ENCODE results near the gene MIPOL1. TPM values are rescaled to one million over a fixed set of nuclear protein-coding genes. Genes with fewer than 3 reads are reported as not detected.

Gene MIPOL1
- total and polyA plus RNA-seq, 4 donors = 0.51 to 6.6 (median 1.9) TPM

DNA sequence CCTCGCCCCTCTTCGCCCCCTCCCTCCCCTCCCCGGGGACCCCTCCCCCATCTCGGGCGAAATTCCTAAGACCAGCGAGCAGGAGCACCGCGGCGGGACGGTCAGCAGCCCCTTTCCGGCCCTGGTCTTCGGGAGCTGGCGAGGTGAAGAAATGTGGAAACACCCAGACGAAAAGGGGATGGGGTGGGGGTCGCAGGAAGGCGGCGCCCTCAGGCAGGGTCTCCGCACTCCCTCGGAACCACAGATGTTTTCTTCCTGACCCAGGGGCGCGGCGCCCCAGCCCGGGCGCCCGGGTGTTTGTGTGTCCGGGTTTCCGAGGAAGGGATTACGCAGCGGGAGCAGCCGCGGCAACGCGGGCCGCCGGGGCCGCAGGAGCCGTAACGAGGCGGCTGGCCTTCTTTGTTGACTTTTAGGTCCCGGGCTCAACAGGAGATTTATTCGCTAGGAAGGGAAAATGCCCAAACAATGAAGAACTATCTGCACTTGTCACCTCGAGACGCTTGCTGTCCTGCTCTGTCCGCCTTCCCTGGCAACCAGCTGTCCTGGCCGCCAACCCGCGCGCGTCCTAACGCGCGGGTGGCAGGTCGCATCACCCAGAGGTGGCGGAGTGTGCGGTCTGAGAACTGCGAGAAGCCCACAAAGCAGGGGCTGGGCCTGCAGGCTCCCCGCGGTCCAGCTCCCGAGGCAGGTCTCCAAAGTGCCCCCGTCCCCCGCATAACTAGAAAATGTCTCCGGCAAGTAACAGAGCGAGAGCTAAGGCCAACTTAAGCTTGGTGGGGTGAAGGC lies 390.3 kb downstream of the MIPOL1 start (continued):
- TF ChIP-seq, protein P1, sequence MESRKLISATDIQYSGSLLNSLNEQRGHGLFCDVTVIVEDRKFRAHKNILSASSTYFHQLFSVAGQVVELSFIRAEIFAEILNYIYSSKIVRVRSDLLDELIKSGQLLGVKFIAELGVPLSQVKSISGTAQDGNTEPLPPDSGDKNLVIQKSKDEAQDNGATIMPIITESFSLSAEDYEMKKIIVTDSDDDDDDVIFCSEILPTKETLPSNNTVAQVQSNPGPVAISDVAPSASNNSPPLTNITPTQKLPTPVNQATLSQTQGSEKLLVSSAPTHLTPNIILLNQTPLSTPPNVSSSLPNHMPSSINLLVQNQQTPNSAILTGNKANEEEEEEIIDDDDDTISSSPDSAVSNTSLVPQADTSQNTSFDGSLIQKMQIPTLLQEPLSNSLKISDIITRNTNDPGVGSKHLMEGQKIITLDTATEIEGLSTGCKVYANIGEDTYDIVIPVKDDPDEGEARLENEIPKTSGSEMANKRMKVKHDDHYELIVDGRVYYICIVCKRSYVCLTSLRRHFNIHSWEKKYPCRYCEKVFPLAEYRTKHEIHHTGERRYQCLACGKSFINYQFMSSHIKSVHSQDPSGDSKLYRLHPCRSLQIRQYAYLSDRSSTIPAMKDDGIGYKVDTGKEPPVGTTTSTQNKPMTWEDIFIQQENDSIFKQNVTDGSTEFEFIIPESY (IDR thresholded peaks at IDR 0.05) = no peak

DNA sequence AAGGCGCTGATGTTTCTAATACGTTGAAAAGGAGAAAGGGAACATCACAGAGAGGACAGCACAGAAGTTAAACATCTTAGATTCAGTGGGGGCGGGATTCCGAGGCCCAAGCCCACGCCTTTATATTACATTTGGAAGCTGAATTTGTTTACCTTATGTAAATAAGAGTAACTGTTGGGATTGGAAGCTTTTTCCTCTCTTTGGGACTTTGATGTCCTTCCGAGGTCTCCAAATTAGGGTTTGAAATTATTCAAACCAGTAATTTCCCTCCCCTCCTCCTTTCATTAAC lies 390.9 kb downstream of the MIPOL1 start:
- H3K9ac ChIP-seq (ENCODE audit: low read depth in 1 of 2, low read length in 2 of 2) = peak overlapping the region; percentile 60 to 93
- H3K4me1 ChIP-seq (ENCODE audit: control insufficient read depth in 4 of 4, insufficient read depth in 4 of 4, low read length in 3 of 4) = peaks cover 0 to 6% (median 2%) of the 10 kb centered on the region in 4 donors
- H3K4me3 ChIP-seq (ENCODE audit: low read depth in 1 of 3, low read length in 3 of 3) = peak overlapping the region; percentile 55 to 71 (median 56)
- TF ChIP-seq GABPA (IDR thresholded peaks at IDR 0.05 in 1 of 2, conservative IDR thresholded peaks at IDR 0.05 in 1 of 2) (no peak), FOXA1 (IDR thresholded peaks at IDR 0.05) (no peak), FOXA2 (IDR thresholded peaks at IDR 0.05) (peak; percentile 86), RXRA (IDR thresholded peaks at IDR 0.05) (peak in 1 of 2 donors; percentile 23), HNF4A (conservative IDR thresholded peaks at IDR 0.05) (peak in 1 of 2 donors; percentile 22), RAD21 (IDR thresholded peaks at IDR 0.05) (no peak)
- H3K27ac ChIP-seq (ENCODE audit: low read depth in 1 of 2, low read length in 2 of 2) = peak overlapping the region; percentile 76 to 86
- DNase-seq (ENCODE audit: low spot score) = no peak
- no peaks in the 10 kb centered on the region for H3K9me3 ChIP-seq (ENCODE audit: control insufficient read depth in 4 of 4, low read length in 3 of 4)
- peaks cover 0 to 1% (median 0%) of the 10 kb centered on the region in 4 donors for H3K36me3 ChIP-seq (ENCODE audit: control insufficient read depth in 4 of 4, insufficient read depth in 3 of 4, low read depth in 1 of 4, low read length in 3 of 4)
- H3K27me3 ChIP-seq (ENCODE audit: control insufficient read depth in 4 of 4, insufficient read depth in 4 of 4, low read length in 3 of 4) = no peaks in the 10 kb centered on the region
- WGBS = 5% methylated on average over 6 of the region's 6 CpGs

DNA sequence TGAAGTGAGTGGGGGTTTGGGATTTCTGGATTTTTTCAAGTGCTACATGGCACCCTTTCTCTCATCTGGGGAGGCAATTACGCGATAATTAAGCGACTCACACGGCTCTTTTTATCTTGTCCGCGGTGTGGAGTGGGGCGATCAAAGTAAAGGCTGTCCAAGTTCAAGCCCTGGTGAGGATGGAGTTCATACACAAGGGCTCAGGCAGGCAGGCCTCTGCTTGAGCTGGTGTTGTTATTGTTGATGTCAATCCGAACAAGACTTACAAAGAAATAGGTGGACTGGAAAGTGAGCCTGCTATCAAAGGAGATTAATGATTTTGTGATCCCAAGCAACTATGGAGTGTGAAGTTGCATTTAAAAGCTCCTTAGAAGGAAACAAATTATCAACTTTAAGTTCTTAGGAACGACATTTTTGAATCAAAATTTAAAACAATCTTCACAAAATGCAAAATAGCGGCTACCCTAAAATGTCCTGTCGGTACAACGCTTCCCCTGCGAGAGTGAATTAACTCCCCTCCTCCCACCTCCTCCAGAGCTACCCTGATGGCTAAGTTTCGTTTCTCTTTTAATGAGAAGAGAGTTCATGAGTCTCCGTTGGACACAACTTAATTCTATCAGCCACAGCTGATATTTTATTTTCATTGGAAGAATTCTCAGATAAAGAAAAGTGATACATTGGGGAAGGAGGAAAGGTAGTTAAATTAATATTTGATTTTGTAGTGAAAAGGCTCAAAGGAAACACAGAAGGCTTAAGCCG lies 391.4 kb downstream of the MIPOL1 start:
- H3K4me1 ChIP-seq (ENCODE audit: control insufficient read depth in 4 of 4, insufficient read depth in 4 of 4, low read length in 3 of 4) = peaks cover 0 to 6% (median 2%) of the 10 kb centered on the region in 4 donors
- peak overlapping the region; percentile 55 to 71 (median 56) for H3K4me3 ChIP-seq (ENCODE audit: low read depth in 1 of 3, low read length in 3 of 3)
- 3% methylated on average over 16 of the region's 16 CpGs for whole genome bisulfite sequencing
- no peaks in the 10 kb centered on the region for H3K27me3 ChIP-seq (ENCODE audit: control insufficient read depth in 4 of 4, insufficient read depth in 4 of 4, low read length in 3 of 4)
- peak overlapping the region; percentile 20 to 93 for H3K9ac ChIP-seq (ENCODE audit: low read depth in 1 of 2, low read length in 2 of 2)
- TF ChIP-seq JUND (IDR thresholded peaks at IDR 0.05) (no peak), RXRA (IDR thresholded peaks at IDR 0.05) (peak in 1 of 2 donors; percentile 25), RAD21 (IDR thresholded peaks at IDR 0.05) (peak in 1 of 2 donors; percentile 7)
- DNase-seq (ENCODE audit: low spot score) = no peak
- peak overlapping the region; percentile 76 to 86 for H3K27ac ChIP-seq (ENCODE audit: low read depth in 1 of 2, low read length in 2 of 2)
- H3K9me3 ChIP-seq (ENCODE audit: control insufficient read depth in 4 of 4, low read length in 3 of 4) = no peaks in the 10 kb centered on the region
- H3K36me3 ChIP-seq (ENCODE audit: control insufficient read depth in 4 of 4, insufficient read depth in 3 of 4, low read depth in 1 of 4, low read length in 3 of 4) = peaks cover 0 to 1% (median 0%) of the 10 kb centered on the region in 4 donors

DNA sequence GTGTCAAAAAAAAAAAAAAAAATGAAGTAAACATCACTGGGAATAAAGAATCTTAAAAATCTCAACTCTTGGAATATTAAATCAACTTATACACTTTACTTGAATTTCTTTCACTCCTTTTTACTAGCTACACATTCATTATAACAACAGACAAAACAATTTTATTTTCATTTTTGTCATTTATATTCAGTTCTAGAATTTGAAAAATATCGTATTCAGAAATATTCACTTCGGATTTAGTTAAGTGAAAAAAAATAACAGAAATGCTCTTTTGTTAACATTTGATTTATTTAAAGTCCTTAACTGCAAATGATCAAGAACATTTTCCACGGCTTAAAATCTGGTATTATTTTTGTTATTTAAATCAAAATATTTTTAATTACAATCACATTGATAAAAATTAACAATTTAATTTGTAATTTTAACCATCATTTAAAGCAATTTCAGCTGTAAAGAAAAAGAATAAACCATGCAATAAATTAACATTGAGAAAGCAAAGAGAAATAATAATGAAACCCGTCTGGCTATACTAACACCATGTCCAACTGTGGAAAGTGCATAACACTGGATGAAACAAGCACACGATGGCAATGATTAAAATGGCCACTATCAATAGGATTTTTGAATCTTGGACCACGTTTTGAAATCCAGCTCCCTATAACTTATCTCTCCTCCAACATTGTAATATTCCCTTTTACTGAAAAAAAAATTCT lies 392.1 kb downstream of the MIPOL1 start:
- H3K4me1 ChIP-seq (ENCODE audit: control insufficient read depth in 4 of 4, insufficient read depth in 4 of 4, low read length in 3 of 4) = peaks cover 0 to 2% (median under 1%) of the 10 kb centered on the region in 4 donors
- peak overlapping the region; percentile 20 to 93 for H3K9ac ChIP-seq (ENCODE audit: low read depth in 1 of 2, low read length in 2 of 2)
- peak overlapping the region; percentile 56 to 92 (median 71) for H3K4me3 ChIP-seq (ENCODE audit: low read depth in 1 of 3, low read length in 3 of 3)
- no peak for DNase-seq (ENCODE audit: low spot score)
- H3K27me3 ChIP-seq (ENCODE audit: control insufficient read depth in 4 of 4, insufficient read depth in 4 of 4, low read length in 3 of 4) = no peaks in the 10 kb centered on the region
- 5% methylated on average over 6 of the region's 6 CpGs for WGBS
- no peaks in the 10 kb centered on the region for H3K9me3 ChIP-seq (ENCODE audit: control insufficient read depth in 4 of 4, low read length in 3 of 4)
- peak overlapping the region; percentile 87 to 94 for H3K27ac ChIP-seq (ENCODE audit: low read depth in 1 of 2, low read length in 2 of 2)
- TF ChIP-seq RAD21 (IDR thresholded peaks at IDR 0.05) (peak in 1 of 2 donors; percentile 11), RXRA (IDR thresholded peaks at IDR 0.05) (no peak), YY1 (IDR thresholded peaks at IDR 0.05) (peak; percentile 74)
- TF ChIP-seq, protein P2, sequence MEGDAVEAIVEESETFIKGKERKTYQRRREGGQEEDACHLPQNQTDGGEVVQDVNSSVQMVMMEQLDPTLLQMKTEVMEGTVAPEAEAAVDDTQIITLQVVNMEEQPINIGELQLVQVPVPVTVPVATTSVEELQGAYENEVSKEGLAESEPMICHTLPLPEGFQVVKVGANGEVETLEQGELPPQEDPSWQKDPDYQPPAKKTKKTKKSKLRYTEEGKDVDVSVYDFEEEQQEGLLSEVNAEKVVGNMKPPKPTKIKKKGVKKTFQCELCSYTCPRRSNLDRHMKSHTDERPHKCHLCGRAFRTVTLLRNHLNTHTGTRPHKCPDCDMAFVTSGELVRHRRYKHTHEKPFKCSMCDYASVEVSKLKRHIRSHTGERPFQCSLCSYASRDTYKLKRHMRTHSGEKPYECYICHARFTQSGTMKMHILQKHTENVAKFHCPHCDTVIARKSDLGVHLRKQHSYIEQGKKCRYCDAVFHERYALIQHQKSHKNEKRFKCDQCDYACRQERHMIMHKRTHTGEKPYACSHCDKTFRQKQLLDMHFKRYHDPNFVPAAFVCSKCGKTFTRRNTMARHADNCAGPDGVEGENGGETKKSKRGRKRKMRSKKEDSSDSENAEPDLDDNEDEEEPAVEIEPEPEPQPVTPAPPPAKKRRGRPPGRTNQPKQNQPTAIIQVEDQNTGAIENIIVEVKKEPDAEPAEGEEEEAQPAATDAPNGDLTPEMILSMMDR (IDR thresholded peaks at IDR 0.05; ENCODE audit: low read depth, low read length, missing input control) = no peak
- TF ChIP-seq, protein P3, sequence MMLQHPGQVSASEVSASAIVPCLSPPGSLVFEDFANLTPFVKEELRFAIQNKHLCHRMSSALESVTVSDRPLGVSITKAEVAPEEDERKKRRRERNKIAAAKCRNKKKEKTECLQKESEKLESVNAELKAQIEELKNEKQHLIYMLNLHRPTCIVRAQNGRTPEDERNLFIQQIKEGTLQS (IDR thresholded peaks at IDR 0.05) = no peak
- H3K36me3 ChIP-seq (ENCODE audit: control insufficient read depth in 4 of 4, insufficient read depth in 3 of 4, low read depth in 1 of 4, low read length in 3 of 4) = peaks cover 0 to 1% (median 0%) of the 10 kb centered on the region in 4 donors
